HS-27A (cell line): Measurements from ENCODE around the gene QPCTL.

Experiments used
- DNase-seq: peaks from one replicate; pipeline ENCODE4 v3.0.0-alpha.2; 2012; ENCODE audit warnings: low read depth, missing footprints

QPCTL gene

DNA sequence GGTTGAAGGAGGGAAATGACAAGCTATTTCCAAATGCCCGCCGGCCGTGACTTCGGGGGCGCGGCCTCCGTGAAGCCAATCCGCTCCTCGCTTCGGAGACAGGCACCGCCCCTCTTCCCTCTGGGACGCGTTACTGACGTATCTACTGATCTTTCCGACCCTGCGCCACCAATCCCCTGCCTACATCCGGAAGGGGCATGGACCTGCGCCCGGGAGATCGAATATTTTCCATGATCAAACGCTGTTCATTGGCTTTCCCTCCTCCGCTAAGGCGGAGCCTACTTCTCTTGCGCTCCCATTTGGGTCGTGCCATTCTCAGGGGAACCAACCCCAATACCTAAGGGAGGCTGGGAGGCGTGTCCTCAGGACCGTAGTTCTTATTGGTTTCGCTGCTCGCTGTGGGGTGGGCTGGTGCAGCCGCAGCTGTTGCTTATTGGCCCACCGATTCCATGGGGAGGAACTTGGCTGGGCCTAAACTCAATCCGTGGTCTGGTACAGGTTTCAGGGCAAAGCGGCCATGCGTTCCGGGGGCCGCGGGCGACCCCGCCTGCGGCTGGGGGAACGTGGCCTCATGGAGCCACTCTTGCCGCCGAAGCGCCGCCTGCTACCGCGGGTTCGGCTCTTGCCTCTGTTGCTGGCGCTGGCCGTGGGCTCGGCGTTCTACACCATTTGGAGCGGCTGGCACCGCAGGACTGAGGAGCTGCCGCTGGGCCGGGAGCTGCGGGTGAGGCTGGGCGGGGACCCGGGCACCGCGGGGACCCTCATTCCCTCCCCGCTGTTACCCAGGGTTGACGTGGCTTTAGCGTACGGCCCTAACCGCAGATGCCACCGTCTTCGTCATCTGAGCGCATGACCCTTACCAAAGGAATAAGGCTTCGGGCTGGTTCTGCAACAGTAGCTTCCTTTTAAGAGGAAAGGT is at the start of gene QPCTL:
Gene QPCTL, plus strand, starts transcription at position 480 of the 919 bp plus-strand sequence. Its CDS starts 38 bp downstream, at position 518.
- peak; percentile 100 for DNase-seq

DNA sequence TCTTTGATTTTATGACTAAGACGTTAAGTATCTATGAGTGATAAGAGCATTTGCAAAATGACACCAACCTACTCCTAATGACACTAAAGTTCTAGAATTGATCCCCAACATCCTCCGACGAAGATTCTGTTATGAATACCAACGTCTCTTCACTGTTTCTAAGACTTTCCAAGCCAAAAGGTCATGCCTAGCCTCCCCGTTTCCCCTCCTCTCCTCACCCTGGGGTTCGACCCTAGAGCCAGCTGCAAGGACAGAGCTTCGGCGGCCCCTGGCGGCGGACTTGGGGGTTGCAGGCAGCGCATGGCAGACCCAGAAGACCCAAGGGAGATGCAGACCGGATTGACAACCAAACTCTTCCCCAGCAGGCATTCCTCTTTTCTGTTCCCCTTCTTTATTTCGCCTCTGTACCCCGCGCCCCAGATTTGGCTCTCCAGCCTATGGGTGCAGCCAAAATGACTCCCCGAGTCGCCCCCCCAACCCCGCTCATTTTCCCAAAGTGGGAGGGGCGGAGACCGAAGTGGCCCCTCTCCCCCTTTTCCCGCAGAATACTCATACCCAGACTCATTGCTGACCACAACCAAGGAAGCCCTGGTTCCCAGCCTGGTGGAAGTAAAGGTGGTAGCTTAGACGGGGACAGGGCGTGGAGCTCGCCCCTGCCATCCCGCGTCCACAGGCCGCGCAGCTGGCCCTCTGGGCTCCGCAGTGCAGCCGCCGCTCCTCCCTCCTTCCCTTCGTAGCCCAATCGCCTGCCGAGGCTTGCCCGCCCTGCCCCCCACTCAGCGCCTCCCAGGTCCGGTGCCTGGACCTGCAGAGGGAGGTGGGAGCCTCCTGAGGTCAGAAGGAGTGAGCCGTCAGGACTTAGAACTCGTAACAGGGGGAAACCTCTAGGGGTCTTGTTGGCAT is 49.2 kb upstream of the QPCTL start:
- peak; percentile 84 for DNase-seq

DNA sequence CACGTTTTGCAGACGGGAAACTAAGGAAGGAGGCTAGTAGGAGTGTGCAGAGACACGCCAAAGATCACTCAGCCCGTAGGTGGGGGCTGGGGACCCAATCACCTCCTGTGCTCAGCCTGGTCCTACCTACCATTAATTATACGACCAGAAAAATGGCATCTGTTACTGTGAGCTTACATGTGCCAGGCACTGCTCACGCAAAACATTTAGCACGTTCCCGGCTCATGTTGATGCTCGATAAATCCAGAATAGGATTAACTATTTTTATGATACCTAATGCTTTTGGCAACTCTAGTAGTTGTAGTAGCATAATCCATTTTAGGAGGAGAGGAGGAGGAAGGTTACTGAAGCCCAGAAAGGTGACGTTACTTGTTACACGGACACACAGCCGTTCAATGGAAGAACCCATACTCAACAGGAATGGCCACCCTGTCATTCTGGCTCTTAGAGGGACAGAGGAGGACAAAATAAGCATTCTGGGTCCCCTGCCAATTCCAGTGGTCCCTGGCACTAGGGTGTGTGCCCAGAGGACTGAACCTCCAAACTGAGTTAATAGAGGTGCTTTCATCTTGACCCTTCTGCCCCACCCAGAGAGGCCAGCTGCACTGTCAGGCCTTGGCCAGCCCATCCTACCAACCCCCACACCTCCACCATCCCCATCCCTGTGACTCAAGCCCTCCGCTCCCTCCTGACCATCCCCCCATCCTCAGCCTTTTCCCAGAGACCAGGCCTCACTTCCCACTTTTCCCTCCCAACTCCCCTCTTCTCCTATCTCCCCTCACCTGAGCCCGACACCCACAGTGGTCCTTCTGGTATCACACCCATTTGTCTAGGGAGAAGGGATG is 48.3 kb upstream of the QPCTL start:
- DNase-seq, result no peak

DNA sequence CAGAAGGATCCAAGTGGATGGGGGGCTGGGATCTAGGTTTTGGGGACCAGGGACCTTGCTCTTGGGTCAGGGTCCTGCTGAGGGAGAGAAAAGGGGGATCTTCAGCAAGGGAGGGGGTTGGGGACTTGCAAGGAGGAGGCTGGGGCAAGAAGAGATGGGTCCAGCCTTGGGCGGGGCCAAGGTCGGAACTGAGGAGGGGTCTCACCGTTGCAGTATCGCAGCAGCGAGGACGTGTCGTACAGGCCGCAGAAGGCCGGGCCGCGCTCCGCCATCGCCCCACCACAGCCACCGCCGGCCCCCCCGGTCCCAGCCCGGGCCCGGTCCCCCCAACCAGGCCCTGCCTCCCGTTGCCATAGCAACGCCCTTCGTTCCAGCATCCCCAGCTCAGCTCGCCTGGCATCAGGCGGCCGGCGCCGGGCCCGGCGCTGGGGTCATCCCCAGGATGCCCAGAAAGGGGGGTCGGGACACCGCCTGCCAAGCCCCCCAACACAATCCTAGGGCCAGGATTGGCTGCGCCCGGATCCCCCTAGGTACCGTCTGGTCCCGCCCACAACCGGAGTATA is 47.3 kb upstream of the QPCTL start:
- DNase-seq, result no peak

DNA sequence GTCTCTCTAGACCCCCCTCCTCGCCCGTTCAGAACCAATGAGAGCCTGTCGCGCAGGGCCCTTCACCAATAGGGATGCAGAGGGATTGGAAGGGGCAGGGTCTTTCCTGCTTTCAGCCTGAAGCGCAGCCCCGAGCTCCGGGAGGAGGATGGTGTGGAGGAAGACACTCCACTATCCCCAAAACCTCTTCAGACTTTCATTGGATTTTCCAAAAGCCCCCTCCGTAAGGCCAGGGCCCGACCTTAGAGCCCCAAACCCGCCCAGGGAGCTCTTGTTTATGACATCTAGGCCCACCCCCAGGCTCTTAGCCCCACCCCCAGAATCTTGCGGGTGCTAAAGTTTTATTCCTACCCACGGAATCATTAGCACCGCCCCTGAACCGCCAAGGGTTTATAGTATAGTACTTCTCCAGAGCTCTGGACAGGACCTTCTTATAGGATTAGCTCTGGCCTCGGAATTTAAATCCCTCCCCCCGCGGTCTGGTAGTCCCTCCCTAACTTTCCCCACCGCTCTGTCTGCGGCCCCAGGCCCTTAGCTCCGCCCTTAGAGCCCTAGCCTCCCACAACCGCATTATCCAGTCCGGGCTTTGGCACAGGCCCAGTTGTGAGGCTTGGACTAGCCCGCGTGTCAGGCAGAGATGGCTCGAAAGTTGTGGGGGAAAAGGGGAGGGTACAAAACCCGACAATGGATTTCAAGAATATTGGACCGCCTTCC is 46.7 kb upstream of the QPCTL start:
- DNase-seq, result no peak

DNA sequence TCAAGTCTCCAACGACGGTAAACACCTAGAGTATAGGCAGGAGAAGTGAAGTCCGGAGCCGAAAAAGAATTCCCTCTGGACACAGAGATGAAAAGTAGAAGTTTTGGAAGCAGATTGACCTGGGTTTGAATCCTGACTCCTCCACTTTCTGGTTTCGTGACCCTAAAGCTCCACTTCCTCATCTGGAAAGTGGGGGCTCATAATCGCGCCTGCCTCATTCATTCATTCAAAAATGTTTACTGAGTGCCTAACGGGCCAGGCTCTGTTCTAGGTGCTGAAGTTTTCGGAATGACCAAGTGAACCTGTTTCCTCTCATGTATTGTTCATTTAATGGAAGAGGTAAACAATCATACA is 46.1 kb upstream of the QPCTL start:
- DNase-seq, result no peak

DNA sequence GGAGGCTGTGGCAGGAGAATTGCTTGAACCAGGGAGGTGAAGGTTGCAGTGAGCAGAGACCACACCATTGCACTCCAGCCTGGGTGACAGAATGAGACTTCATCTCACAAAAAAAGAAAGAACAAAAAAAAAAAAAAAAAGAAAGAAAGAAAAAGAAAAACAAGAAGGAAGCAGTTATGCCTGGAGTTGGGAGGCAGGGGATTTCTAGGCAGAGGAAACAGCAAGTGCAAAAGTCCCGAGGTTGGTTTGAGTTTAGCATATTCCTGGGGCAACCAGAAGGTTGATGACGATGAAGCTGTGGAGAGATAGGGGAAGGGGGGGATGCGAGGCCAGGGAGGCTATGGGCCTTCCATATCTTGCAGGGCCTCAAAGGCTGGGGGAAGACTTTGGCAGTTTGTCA is 41.7 kb upstream of the QPCTL start:
- no peak for DNase-seq

DNA sequence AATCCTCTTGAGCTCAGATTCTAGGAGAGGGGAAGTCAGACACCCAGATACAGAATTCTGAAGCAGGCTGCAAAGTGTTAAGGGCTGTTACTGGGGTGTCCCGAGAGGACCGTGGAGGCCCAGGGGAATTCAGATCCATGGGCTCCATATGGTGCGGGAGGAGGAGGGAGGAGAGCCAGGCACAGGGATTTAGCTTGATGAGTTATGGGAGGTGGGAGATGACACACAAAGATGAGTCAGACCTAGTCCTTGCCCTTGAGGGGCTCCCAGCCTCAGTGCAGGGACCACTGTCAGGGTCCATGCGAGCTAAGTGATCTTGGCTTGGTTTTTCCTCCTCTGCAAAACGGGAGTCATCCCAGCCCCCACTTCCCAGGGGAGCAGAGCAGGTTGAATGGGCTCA is 38.8 kb upstream of the QPCTL start:
- no peak for DNase-seq

DNA sequence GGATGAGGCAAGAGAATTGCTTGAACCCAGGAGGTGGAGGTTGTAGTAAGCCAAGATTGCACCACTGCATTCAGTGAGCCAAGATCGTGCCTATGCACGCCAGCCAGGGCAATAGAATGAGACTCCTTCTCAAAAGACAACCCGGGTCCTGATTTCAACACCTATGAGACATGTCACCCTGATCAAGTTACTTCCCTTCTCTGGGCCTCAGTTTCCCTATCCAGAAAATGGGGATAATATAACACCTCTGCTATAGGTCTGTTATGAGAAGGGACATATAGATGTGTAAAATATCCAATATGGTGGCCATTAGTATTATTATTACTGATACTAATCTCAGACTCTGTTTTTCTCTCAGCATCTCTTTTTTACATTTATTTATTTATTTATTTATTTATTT is 37.4 kb upstream of the QPCTL start:
- DNase-seq, result no peak

DNA sequence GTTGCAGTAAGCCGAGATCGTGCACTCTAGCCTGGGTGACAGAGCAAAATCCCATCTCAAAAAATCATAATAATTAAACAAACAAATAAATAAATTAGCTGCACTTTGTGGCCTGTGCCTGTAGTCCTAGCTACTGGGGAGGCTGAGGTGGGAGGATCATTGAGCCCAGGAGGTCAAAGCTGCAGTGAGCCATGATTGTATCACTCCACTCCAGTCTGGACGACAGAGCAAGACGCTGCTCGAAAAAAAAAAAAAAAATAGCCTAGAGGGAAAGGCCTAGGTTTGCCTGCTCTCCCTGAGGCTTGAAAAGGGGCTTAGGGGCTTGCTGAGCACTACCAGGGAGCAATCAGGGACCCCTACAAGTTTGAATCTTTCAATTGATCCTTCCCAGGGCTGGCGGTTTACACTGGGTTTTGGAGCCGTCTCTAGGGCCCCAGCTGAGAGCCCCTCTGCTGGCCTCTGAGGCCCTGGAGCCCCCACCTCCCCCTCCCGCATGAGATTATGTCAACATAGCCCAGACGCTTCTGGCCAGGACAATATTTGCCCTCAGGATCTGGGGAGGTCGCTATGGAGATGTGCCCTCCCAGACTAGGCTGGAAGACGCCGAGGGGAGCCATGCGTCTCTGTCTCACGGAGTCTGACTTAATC is 34.8 kb upstream of the QPCTL start:
- DNase-seq, result no peak

DNA sequence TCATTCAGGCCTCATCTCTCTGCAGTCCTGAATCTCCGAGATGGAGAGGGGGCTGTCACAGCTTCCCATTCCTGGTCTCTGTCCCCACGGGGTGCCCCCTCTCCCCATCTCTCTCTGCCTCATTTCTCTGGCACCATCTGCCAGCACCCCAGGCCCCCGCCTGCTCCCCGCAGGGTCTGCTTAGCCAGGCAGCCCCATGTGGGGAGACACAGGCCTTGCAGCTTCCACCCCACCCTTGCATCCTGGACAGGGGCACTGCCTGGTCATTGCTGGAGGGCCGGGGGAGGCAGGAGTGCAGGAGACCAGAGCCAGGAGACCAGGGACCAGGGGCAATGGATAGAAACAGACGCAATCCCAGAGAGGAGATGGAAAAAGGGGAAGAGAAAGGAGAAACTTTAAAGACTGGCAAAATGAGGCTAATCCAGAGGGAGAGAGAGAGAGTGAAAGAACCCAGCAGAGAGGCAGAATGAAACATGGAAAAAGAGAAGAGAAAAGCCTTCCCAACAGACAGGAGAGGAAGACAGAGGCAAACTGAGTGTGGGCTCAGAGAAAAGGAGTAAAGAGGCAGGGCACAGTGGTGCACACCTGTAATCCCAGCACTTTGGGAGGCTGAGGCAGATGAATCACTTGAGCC is 33.3 kb upstream of the QPCTL start:
- no peak for DNase-seq

DNA sequence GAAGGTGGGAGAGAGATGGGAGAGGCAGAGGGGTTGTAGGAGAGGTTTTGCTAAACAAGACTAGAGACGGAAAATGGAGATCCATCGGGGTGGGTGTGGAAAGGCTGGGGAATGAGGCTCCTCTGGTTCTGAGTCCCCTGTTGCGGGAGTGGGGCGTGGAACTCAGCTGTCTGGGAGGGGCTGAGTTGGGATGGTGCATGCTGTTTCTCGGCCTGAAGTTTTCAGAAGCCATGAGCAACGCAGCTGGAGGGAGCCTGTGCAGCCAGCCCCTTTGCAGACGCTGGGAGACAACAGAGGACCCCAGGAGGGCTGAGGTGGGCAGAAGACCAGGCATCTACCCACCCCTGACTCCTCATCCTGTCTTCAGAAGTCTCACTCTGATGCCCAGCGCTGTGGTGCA is 31.8 kb upstream of the QPCTL start:
- no peak for DNase-seq

DNA sequence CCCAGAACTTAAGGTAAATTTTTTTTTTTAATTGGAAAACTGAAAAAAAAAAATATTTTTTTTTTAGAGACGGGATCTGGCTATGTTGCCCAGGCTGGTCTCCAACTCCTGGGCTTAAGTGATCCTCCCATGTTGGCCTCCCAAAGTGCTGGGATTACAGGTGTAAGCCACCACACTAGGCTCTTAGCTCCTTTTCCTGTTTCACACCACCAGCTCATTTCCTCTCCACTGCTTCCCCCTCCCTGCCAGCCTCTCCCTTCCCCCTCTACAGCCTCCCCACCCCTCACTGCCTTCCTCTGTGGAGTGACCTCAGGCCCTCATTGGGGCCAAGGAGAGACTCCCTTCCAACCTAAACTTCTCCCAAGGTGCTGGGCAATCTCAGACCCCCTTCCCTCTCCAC is 28.7 kb upstream of the QPCTL start:
- DNase-seq, result no peak

DNA sequence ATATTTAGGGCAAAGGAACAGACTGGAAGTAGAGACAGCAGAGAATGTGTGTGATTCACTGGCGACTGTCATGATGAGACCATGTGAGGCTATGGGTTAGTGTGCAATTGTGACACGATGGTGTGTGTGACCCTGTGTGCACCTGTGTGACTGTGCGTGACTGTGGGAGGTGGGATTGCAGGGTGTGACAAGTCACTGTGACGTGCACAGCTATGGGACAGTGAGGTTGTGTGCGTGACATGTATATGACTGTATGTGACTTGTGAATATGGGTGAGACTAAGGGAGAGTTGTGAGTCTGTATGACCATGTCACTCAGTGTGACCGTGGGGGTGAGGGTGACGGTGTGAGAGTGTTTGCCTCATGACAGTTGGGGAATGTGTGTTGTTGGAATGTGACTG is 27.9 kb upstream of the QPCTL start:
- no peak for DNase-seq

DNA sequence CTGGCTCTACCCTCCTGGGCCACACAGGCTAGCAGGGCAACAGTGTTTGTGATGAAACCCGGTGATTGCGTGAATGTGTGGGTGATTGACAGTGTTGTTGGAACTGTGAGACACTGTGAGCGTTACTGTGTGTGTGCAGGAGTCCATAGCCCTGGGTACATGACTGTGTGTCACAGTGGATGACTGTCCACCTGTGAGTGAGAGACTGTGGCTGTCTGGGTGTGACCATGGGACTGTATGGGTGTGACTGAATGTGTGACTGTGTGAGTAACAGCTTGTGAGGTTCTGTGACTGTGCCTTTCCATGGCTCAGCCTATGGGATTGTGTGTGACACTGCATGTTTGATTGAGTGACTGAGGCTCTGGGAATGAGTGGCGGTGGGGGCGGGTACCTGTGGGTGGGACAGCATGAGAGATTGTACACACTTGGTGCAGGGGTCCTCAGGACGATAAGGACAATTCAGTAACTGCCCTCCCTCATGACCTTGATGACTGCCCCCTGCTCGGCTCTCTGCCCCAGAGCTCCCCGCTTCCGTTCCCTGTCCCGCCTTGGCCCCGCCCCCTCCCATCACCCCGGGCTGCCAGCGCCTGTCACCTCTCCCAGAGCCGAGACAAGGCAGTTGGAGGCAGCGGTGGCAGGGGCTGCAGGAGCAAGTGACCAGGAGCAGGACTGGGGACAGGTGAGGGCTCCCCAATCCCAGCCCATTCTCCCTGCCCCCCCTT is 24.7 kb upstream of the QPCTL start, which contains the start of gene GIPR:
Gene GIPR, plus strand, starts transcription at position 602 of the 722 bp plus-strand sequence. CDS start 1,300 bp downstream, outside the sequence.
- no peak for DNase-seq

DNA sequence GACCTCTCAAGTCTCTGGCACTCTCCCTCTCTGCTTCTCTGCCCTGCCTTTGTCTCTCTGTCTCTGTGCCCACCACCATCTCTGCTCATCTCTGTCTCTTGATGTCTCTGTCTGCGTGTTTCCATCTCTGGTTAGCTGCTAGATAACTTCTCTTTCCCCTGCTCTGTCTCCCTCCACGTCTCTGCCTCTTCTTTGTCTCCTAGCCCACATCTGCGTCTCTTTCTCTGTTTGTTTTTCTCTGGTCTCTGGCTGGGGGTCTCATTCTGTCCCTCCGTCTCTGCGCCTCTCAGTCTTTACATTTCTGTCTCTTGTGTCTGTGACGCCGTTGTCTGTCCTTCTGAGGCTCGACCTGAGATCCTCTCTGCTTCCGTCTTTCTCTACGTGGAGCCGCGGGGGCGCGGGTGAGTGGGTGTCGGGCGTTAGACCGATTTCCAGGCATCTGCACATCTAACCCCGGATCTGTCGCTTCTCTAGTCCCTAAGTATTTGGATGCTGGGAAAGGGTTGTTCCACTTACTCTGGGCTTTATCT is 24.1 kb upstream of the QPCTL start:
- DNase-seq, result no peak

DNA sequence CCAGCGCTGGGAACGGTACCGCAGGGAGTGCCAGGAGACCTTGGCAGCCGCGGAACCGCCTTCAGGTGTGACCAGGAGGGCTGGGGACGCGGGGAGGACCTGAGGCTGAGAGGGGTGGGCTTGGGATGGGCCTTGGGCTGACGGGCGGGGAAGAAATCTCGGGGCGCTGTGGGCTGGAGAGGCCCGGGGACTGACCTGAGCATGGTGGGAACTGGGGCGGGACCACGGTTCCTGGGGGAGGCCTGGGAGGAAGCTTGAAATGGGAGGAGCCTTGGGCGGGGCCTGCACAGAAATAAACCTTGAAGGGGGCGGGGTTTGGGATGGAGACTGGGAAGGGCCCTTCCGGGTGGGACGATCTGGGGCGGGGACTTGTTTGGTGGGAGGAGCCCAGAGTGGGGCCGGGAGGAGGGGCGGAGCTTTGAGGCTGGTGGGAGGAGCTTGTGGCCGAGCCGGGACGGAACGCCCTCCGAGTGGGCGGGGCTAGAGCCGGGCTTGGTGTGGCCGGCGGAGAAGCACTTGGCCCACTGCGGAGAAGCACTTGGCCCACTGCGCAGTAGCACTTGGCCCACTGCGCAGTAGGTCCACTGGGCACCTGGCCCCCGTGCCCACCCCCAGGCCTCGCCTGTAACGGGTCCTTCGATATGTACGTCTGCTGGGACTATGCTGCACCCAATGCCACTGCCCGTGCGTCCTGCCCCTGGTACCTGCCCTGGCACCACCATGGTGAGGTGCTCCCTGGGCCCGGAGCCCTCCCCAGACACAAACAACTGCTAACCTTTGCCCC is 21.6 kb upstream of the QPCTL start:
- DNase-seq, result no peak

DNA sequence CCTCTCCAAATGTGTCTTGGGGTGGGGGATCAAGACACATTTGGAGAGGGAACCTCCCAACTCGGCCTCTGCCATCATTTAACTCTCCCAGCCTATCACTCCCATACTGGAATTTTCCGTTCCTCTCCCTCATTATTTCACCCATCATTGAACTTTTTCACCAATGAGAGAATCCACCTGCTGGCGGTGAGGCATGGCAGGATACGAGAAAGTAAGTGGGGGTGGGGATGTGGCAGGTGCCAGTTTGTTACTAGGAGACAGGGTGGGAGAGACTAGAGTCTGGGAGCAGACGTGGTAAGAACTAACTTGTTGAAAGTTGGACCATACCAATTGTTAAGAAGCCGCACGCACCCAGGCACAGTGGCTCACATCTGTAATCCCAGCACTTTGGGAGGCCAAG is 17.5 kb upstream of the QPCTL start:
- no peak for DNase-seq
